Type B pancreatic cell (in vitro differentiated cells): ENCODE measurements around the gene ENAH. TPM values are rescaled to one million over a fixed set of nuclear protein-coding genes. Genes with fewer than 3 reads are reported as not detected.

Experiments
- DNase-seq: peaks from one replicate; pipeline ENCODE4 v3.0.0; 2021; ENCODE audit warnings: mixed read lengths; ENCODE audit not compliant: unreplicated experiment; ENCODE audit errors: extremely low spot score
- H3K27ac Mint-ChIP-seq: 2 replicates; pipeline ENCODE4 v1.8.0; 2021; ENCODE audit warnings: mild to moderate bottlenecking, mixed read lengths
- H3K27me3 Mint-ChIP-seq: 2 replicates; pipeline ENCODE4 v1.8.0; 2021; ENCODE audit warnings: mixed read lengths
- H3K36me3 Mint-ChIP-seq: 2 replicates; pipeline ENCODE4 v1.8.0; 2021; ENCODE audit warnings: mixed read lengths
- H3K4me1 Mint-ChIP-seq: one replicate; pipeline ENCODE4 v1.8.0; 2021; ENCODE audit warnings: mixed read lengths; ENCODE audit not compliant: unreplicated experiment
- H3K4me3 Mint-ChIP-seq: 2 replicates; pipeline ENCODE4 v1.8.0; 2021; ENCODE audit warnings: mild to moderate bottlenecking, mixed read lengths
- H3K9me3 Mint-ChIP-seq: 2 replicates; pipeline ENCODE4 v1.8.0; 2021; ENCODE audit warnings: mixed read lengths
- CTCF ChIP-seq: fragments of 200-600 bp; sonication (generic); conservative IDR thresholded peaks from 2 replicates; pipeline ENCODE4 v1.5.0; 2021; ENCODE audit warnings: antibody characterized with exemption, mild to moderate bottlenecking
- total RNA-seq: library from RNA; stranded (reverse); gene quantifications from 2 replicates; pipeline ENCODE4 v1.2.1, GENCODE V29; 2021; ENCODE audit warnings: low replicate concordance

Gene ENAH
- total RNA-seq, 1 donor from 2014 or later, result 133 TPM

- Mint-ChIP-seq H3K36me3 (no peaks in the 10 kb centered on the region), H3K27me3 (no peaks in the 10 kb centered on the region), H3K27ac (no peak overlapping the region), H3K4me1 (peaks cover 17% of the 10 kb centered on the region), H3K9me3 (no peaks in the 10 kb centered on the region), H3K4me3 (no peak overlapping the region)
- TF ChIP-seq CTCF, result no peak
- DNase-seq, result no peak
These were observed 212.3 kb downstream of the ENAH start for GRCh38 chr1:225440380-225441221.

- H3K27me3 Mint-ChIP-seq, result no peaks in the 10 kb centered on the region
- no peak overlapping the region for H3K27ac Mint-ChIP-seq
- H3K4me1 Mint-ChIP-seq, result peaks cover 11% of the 10 kb centered on the region
- H3K36me3 Mint-ChIP-seq, result no peaks in the 10 kb centered on the region
- peak; percentile 60 for TF ChIP-seq CTCF
- H3K4me3 Mint-ChIP-seq, result no peak overlapping the region
- no peak for DNase-seq
- H3K9me3 Mint-ChIP-seq, result no peaks in the 10 kb centered on the region
These were observed 215.0 kb downstream of the ENAH start for GRCh38 chr1:225437710-225438437.

Other genes starting within 250 kb of the ENAH start
- gene LBR, start 225.1 kb downstream of the ENAH start, total RNA-seq, result 59.9 and 94.6 TPM in 2 replicates
- 263 and 313 TPM in 2 replicates for gene SRP9, start 124.7 kb upstream of the ENAH start, total RNA-seq
- 65.2 and 86.1 TPM in 2 replicates for gene EPHX1, start 157.0 kb upstream of the ENAH start, total RNA-seq
- 63.3 and 78.0 TPM in 2 replicates for gene TMEM63A, start 229.3 kb upstream of the ENAH start, total RNA-seq
- 0.29 and 0.31 TPM in 2 replicates for gene LEFTY1, start 236.0 kb upstream of the ENAH start, total RNA-seq